ENCODE data around the gene TMEM19.

Gene TMEM19

DNA sequence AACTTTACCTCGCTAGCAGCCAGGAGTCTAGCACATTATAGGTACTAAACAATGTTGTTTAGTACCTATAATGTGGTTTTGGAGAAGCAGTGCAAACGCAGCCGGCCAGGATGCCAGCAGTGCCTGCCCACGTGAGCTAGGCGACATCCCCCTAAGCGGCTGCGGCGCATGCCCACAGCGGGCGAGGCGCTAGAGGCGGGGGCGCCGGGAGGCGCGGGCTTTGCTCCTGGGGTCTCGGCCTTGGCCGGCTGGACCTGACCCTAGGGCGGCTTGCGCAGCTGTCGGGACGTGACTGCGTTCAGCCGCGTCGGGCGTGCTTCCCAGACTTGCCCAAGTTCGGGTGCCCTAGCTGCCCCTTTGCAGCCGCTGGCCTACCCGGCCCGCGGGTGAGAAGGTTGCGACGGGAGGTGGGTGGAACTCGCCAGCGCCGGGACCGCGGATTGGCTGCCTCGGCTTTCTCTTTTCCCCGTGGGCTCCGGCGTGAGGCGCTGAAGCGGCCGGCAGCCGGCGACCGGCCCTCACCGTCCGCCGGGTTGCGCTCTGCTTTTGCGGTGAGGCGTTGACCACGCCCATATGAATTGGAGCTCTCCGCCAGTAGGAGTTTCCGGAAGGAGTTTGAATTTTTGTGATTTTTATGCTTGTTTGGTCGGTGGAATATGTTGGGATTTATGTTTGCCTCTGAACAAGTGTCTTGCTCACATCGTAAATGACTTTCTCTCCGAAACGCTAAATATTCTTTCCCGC is at the start of gene TMEM19:
TSS of gene TMEM19 (plus strand) at position 169 of the 744 bp plus-strand sequence. CDS start 599 bp downstream, outside the sequence.
- DNase-seq: peak; percentile 49

DNA sequence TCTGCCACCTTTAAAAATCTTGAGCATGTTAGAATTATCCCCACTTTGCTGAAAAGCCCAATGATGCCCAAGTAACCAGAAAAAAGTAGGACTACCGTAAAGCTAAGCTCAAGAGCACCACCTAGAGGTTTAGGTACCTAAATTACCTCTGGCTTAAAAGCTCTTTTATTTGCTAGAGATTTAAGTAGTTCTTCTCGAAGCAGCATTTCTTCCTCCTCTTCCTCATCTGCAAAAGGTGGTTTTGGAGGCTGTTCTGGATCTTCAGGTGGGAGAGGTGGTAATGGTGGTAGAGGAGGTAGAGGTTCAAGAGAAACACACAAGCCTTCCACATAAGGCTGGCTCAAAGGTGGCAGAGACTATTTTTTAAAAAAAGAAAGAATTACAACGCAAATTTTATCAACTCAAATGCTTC is 49.2 kb upstream of the TMEM19 start:
- DNase-seq: no peak

DNA sequence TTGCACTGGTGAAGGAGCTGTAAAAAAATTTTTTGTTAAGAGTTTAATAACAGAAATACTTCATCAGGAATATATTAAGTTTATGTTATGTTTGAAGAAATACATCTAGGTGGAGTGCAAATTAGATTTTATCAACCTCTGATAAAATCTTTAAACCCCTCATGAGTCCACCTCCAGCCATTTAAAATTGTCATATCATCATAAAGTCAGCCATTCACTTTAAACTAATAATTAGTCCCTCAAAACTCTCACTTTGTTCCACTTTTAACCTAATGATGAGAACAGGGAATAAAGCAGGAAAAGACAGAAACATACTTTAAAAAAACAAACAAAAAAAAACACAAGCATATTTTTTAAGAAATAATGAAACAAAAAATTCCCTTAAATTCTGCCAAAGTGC is 47.4 kb upstream of the TMEM19 start:
- no peak for DNase-seq

DNA sequence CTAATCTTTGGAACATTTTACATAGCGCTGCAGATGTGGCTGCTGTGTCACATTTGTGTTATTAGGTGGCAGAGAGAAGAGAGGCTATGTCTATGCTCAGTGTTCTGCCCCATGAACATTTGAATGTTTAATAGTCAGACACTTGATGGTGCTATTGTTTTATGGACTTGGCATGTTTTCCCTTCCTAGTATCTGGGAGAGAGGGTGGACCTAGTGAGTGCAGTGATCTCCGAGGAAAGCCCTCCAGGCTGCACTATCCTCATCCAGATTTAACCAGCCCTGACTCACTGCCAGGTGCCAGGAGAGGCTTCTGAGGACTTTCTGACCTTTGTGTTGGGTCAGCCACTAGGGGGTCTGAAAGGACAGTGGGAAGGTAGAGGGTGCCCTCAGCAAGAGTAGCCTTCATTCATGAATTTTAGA is 46.5 kb upstream of the TMEM19 start:
- no peak for DNase-seq

DNA sequence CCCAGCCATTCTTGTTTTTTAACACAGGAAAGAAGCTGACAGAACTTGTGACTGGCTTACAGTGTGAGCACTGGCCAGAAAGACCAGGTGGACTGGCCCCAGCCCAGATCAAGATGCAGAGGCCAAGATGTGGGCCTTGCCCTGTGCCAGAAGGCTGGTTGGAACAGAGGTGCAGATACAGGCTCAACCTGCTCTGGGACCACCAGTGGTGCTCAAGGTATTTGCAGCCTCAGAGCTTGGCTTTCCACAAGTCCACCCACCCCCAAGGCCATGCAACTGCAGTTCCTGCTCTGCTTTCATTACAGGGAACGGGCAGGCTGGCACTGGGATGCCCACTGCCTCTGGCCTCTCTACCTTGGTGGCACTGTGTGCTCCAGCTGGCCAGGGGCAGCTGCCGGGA is 45.6 kb upstream of the TMEM19 start:
- no peak for DNase-seq

DNA sequence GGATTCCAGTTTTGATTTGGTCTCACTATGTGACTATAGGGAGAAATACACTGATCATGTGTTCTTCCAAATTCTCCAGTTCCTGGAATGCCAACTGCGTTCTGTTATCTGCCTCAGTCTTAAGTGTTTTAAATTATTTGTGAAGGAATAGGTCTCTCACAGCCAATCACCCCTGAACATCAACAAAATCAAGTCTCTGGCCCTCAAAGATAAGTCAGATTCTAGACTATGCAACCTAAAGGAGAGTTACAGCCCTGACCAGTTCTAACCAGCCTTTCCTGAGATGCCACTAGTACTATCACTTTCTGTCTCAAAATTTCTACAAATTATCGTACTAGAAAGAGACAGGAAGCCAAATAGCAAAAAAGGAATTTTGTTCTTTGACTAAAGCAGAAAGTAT is 44.5 kb upstream of the TMEM19 start:
- no peak for DNase-seq

DNA sequence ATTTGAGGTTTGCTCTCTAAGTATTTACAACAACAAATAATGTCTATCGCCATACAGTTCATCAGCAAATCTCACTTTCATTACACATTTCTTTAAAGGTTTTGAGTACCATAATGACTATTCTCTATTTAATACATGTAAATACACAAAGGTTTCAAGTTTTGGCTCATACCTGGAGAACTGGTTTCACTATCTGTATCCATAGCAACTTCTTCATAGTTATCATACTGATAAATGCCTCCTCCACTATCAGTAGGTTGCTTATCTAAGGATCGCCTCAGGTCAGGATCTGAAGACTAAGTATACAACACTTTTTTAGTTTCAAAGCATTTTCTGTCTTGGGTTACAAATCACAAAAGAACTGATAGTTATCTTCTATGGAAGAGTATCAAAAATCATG is 43.6 kb upstream of the TMEM19 start:
- DNase-seq: no peak

DNA sequence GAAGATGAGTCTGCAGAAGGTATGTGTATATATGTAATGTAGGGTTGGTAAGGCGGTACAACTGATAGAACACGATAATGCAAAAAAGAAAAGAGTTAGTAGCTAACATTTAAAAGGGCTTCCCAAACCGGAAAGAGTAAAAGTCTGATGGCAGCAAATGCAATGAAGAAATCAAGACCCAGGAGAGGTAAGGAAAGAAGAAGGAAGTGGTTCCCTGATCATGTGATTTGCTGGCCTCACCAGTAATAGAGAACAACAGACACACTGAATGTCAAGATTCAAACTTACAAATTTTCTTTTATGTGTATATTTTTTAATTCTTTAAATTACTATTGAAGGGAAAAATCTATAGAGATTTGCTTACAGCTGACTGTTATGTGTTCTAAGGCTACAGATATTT is 40.6 kb upstream of the TMEM19 start:
- DNase-seq: no peak

DNA sequence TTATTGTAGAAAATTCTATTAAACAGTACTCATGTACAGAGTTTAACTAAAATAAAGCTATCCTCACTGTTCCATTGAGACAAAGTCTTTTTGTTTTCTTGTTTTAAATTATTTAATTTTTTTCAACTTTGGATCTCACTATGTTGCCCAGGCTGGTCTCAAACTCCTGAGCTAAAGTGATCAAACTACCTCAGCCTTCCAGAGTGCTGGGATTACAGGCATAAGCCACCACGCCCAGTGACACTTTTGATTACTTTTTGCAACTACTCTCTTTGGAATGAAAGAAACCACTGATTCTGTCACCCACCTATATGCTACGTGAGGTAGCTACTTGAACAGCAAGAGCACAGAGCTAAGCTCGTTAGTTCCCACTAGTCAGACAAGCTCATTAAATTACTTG is 39.4 kb upstream of the TMEM19 start:
- DNase-seq: no peak

DNA sequence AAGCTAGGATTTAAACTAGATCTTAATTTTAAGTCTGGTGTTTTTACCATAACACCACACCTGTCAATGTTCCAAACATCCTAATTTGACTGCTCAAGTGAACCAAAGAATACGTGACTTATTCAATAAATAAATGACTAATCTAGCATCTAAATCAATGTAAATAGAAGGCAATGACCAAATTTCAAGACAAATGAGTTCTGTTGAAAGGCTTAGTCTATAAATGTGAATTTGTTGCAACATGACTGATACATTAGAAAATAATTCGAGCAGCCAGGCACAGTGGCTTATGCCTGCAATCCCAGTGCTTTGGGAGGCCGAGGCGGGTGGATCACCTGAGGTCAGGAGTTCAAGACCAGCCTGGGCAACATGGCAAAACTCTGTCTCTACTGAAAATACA is 37.3 kb upstream of the TMEM19 start:
- no peak for DNase-seq

DNA sequence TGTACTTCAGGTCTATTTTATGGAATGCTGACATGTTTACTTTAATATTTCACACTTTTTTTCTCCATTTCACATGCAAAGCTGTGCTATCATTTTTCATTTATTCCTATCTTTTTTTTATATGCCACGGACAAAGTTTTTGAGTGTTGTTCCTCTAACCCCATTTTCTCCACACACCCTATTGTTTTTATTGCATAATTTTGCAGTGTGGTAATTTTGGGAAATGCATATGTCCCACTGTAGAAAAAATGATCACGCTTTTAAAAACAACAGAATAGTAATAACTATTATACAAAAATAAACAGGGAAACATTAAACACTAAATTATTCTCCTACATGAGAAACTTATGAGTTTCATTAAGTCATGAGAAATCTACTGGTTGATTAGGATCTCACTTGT is 36.5 kb upstream of the TMEM19 start:
- DNase-seq: no peak

DNA sequence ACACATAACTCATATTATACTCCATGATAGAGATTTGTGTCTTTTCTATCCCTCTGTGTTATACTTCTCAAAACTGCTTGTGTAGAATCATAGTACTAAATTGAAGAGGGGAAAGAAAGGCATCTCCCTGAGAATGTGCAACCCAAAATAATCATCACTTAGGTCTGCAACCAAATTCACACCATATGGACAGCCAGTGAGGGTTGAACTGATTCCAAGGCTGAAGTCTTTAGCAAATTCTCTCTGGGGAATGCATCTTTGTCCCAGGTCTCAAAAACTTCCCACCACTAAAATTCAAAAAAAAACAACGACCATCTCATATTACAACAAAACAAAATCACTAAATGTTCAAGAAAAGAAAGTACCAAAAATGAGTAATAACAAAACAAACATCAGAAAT is 33.2 kb upstream of the TMEM19 start:
- no peak for DNase-seq

DNA sequence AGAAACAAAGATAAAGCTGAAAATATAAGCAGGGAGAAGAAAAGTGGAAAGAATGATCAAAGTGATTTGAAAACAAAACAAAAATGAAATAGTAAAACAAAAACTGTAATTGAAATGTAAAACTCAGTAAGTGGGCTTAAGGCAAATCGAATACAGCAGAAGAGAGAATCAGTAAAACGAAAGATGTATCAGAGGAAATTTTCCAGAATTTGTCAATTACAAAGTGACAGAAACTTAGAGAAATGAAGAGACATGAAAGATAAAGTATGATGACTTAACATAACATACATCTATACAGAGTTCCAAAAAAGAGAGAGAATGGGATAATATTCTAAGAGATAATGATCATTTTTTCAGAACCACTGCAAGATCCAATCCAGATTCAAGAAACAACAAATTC is 32.7 kb upstream of the TMEM19 start:
- no peak for DNase-seq

DNA sequence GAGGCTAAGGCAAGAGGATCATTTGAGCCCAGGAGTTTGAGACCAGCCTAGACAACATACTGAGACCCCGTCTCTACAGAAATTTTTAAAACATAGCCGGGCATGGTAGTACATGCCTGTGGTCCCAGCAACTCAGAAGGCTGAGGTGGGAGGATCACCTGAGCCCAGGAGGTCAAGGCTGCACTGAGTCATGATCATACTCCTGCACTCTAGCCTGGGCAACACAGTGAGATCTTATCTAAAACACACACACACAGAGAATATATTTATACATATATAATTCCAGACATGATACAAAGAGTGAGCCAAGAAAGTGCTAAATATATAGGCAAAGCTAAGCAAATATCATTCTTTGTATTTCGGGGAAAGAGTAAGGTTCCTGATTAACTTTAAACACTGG is 31.7 kb upstream of the TMEM19 start:
- DNase-seq: no peak

DNA sequence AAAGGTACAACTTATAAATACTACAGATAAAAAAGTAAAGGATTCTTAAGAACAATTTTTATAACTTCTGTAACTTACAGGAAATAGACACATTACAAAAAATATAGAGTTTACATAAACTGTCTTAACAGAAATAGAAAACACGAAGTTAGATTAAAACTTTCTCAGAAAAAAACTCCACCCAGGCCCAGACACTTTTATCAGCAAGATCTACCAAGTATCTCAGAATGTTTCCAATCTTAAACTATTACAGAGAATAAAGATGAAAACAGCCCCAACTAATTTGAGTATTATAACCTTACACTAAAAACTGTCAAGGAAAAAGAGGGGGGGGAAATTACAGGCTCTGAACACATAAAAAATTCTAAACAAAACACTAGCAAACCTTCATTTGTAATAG is 30.4 kb upstream of the TMEM19 start:
- DNase-seq: no peak

DNA sequence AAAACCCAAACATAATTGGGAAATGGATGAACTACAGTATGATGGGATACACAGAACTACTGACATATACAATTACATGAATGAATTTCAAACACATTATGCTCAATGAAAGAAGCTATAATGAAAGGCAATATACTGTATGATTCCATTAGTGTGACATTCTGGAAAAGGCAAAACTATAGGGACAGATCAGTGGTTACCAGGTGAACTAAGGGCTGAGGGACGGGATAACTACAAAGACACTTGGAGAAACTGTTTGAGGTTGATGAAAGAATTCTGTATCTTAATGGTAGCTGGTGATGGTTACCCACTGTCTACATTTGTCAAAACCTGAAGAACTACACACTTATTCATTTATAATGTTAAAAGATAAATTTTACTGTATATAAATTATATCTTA is 30.0 kb upstream of the TMEM19 start:
- DNase-seq: no peak

DNA sequence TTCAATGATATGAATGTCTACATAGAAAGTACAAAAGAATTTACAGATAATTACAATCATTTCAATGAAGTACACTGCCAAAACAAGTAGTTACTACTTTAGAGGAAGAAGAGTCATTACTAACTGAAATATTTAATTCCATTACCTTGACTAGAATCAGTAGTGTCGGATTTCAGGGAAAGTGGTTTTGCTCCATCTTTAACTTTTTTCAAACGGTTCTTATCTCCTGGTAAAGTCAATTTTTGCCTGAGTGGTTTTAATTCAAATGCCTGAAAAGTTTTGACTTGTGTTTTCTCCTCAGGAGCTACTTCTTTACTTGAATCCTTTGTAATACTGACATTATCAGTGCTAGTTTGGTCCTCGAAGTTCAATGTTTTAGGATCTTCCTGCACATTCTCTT is 29.1 kb upstream of the TMEM19 start:
- no peak for DNase-seq

DNA sequence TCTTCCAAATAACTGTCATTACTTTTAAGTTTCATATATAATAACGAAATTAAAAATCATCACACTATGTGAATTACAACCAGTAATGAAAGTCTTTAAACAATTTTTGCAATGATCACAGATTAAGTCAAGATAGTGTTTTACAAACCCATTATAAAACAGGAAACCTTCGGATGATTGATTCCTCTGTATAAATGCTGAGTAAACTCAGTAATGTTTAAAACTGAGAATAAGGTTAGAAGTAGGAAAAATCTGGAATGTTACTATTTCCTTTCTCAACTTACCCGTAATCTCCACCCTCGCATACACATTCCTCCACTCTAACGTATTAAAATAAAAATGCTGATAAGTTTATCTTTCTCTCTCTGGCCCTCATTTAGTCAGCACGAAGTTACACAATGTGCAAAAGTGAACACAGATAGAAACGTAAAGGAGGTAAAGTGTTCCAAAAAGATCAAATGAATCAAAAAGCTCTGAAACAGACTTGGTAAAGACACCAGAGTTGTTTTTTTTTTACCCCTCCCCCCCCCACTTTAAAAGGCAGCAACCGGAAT is 23.8 kb upstream of the TMEM19 start:
- no peak for DNase-seq

DNA sequence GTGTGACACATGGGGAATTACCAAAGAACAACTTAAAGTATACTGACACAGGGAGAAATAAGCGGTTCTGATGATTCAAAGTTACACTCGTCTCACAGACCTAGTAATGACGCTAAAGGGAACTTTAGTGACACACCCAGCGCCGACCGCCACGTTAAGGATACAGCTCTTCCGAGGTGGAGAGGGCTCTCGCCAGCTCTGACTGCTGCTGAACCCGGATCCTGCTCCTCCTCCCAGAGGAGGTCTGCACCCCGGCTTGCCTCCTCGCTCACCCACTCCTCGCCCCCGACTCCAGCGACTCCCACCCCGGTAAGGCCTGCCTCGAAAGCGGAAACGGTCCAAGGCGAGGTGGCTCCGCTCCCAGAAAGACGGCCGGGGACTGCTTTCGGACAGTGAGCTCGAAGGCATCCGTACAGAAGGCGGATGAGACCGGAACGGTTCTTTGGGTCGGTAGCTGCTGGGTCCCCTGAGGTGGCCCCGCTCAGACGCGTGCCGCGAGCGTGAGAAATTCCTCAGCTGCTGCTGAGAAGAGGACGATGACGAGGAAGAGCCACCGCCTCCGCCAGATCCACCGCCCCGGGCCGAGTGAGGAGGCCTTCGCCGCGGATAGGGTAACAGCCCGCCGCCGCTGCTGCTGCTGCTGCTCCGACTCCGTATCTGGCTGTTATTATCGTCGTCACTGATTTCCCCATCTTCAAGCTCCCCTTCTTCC is 22.9 kb upstream of the TMEM19 start:
- DNase-seq: no peak

DNA sequence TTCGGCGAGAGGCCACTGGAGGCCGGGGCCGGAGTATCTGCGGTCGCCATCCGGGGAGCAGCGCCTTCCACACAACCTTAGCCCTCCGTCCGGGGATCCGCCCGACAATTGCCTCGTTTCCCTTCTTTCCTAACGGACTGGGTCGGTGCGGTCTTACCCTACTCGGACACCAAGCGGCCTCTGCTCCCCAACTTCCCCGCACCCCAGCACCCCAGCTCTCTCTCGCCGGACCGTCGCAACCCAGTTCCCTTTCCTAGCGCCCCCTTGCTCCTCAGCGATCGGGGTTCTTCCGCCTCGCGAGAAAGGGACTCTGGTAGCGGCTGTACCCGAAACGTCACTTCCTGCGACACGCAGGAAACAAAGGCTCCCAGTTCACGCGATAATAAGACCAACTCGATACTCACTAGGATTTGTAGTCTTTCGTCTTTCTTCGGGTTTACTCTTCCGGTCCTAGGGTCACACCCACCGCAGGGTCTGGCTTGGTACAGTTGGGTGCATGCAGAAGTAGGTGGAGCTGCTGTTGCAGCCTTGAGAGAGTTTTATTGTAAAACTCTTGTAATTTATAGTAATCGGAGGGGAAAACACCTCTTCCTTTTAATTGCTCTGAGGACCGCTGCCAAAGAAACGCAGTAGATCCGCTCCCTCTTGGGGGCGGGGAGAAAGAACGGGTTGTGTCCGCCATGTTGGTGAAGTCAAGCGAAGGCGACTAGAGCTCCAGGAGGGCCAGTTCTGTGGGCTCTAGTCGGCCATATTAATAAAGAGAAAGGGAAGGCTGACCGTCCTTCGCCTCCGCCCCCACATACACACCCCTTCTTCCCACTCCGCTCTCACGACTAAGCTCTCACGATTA is 22.1 kb upstream of the TMEM19 start, which contains the start of the genes THAP2 and ZFC3H1:
TSS of gene THAP2 (plus strand) at position 741 of the 850 bp plus-strand sequence. CDS start 209 bp downstream, outside the sequence.
TSS of gene ZFC3H1 (minus strand) at position 288 of the 850 bp plus-strand sequence. CDS start at position 50, 238 bp downstream.
- DNase-seq: peak; percentile 96

DNA sequence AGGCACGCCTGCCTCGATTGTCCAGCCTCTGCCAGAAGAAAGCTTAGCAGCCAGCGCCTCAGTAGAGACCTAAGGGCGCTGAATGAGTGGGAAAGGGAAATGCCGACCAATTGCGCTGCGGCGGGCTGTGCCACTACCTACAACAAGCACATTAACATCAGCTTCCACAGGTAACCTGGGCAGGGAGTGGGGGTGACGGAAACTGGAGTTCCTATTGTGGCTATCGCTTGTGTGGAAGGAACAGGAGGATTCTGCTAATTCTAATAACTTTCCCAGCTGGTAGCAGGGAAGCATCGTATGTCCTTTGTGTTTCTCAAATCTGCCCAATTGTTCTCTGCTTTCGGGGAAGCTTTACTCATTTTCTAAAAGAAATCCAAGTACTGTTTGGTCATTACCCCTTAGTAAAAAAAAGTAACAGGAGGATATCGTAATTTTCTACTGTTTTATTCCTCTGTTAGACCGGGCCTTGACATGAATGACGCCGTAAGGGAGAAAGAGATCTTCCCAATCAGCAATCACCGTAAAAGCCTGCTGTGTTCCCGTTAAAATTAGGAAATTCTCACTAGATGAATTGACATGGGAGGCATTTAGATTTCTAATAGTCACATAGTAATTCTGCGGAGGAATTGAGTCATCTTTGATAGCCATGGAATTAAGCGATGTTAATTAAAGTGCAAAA is 21.3 kb upstream of the TMEM19 start:
- DNase-seq: peak; percentile 54

DNA sequence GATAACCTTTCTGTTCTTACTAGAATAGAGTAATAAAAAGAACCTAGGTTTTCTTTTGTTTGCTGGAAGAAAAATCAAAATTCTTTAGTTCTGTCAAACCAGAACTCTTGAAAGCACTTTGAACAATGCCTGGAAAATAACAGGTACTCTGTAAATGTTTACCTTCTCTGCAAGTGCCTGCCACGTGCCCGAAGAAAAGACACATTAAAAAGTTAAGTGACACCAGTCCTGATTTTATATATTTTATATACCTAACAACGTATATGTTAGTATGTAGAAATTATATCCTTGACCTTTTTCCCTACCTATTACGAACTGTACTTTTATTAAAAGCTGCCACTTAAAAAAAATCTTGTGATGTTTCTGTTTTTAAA is 20.8 kb upstream of the TMEM19 start:
- DNase-seq: no peak

DNA sequence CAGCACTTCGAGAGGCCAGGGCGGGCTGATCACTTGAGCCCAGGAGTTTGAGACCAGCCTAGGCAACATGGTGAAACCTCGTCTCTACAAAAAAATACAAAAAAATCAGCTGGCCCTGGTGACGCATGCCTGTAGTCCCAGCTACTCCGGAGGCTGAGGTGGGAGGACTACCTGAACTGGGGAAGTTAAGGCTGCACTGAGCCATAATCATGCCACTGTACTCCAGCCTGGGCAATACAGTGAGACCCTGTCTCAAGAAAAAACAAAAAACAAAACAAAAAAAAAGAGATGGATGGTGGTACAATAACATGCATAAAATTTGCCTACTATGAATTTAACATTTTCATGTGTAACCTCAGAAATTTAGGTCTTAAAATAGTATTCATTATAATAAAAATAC is 19.6 kb upstream of the TMEM19 start:
- no peak for DNase-seq

All from NCI-H524 treated with DMSO at 0.1 percent for 48 hours (cell line).